ENCODE data around the gene GXYLT1.

The GXYLT1 gene

DNA sequence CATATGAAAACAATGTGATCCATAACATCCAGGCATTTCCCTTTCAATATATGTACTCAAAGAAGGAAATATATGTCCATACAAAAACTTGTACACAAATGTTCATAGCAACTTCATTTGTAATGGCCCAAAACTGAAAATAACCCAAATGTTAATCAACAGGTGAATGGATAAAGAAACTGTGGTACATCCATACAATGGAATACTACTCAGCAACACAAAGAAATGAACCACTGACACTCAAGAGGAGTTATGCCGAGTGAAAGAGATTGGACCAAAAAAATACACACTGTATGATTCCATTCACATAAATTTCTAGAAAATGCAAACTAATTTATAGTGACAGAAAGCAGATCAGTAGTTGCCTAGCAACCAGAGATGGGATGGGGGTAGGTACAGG, 30.3 kb upstream of the GXYLT1 start:
- peaks cover 8% of the 10 kb centered on the region; the same call in 1 of the 2 replicates for H3K9me3 ChIP-seq (ENCODE audit: control insufficient read depth, insufficient read depth, low read depth, low read length)
- no peaks in the 10 kb centered on the region for H3K27me3 ChIP-seq (ENCODE audit: control insufficient read depth, insufficient read depth, low read length)
- no peak overlapping the region for H3K9ac ChIP-seq (ENCODE audit: low read length)
- no peaks in the 10 kb centered on the region for H3K36me3 ChIP-seq (ENCODE audit: control insufficient read depth, insufficient read depth, low read length)
- peaks cover 4% of the 10 kb centered on the region; the same call in 1 of the 2 replicates for H3K4me1 ChIP-seq (ENCODE audit: control insufficient read depth, insufficient read depth, low read length)
- no peak overlapping the region for H3K27ac ChIP-seq (ENCODE audit: low read depth, low read length)
- H3K4me3 ChIP-seq (ENCODE audit: low read depth, low read length): no peak overlapping the region

DNA sequence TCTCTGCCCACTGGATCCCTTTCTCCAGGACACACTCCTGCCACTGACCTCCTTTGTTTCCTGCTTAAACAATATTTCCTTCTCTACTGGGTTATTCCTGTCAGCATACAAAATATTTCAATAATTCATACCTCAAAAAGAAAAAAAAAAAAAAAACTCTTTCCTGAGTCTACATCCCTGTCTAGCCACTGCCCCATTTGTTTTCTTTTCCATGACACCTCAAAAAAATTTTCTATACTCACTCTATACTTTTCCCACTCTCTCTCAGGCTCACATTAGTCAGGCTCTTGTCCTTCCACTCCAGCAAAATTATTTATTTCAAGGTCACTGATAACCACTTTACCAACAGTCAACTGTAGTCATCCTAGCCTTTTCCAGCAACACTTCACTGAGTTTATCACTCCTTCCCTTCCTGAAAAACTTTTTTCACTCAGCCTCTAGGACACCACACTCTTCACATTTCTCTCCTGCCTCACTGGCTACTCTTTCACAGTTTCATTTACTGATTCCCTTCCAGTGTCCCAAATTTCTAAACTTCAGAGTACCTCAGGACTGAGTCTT, 29.4 kb upstream of the GXYLT1 start:
- Histone ChIP-seq H3K4me3 (ENCODE audit: low read depth, low read length) (no peak overlapping the region), H3K27me3 (ENCODE audit: control insufficient read depth, insufficient read depth, low read length) (no peaks in the 10 kb centered on the region), H3K36me3 (ENCODE audit: control insufficient read depth, insufficient read depth, low read length) (no peaks in the 10 kb centered on the region)

DNA sequence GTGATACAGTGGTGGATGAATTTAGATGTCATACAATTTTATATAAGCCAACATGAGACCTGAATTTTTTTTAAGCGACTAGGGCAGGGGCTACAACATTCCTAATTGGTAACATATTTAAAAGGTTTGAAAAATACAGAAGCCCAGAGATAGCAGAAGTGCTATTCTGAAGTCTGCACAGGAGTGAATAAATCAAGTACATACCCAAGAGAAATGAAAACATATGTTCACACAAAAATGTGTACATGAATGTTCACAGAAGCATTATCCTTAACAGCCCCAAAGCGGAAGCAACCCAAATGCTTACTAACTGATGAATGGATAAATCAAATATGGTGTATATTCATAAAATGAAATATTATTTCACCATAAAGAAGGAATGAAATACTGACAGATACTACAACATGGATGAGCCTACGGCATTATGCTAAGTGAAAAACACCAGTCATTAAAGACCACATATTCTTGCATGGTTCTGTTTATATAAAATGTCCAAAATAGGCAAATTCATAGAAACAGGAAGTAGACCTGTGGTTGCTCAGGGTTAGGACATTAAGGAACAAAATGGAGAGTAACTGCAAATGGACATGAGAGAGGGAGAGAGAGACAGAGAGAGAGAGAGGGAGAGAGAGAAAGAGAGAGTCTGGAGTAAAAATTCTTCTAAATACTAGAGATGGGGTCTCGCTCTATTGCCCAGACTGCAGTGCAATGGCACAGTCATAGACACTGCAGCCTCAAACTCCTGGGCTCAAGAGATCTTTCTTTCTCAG, 28.0 kb upstream of the GXYLT1 start:
- H3K9me3 ChIP-seq (ENCODE audit: control insufficient read depth, insufficient read depth, low read depth, low read length): peaks cover 8% of the 10 kb centered on the region; the same call in 1 of the 2 replicates
- no peak overlapping the region for H3K9ac ChIP-seq (ENCODE audit: low read length)
- no peak overlapping the region for H3K4me3 ChIP-seq (ENCODE audit: low read depth, low read length)
- H3K36me3 ChIP-seq (ENCODE audit: control insufficient read depth, insufficient read depth, low read length): no peaks in the 10 kb centered on the region
- H3K27me3 ChIP-seq (ENCODE audit: control insufficient read depth, insufficient read depth, low read length): no peaks in the 10 kb centered on the region
- H3K4me1 ChIP-seq (ENCODE audit: control insufficient read depth, insufficient read depth, low read length): peaks cover 3% of the 10 kb centered on the region; the same call in 1 of the 2 replicates
- H3K27ac ChIP-seq (ENCODE audit: low read depth, low read length): no peak overlapping the region

More for the DNA sequence above, 29.4 kb upstream of the GXYLT1 start:
- Histone ChIP-seq H3K9me3 (ENCODE audit: control insufficient read depth, insufficient read depth, low read depth, low read length) (peaks cover 8% of the 10 kb centered on the region; the same call in 1 of the 2 replicates), H3K27ac (ENCODE audit: low read depth, low read length) (no peak overlapping the region), H3K4me1 (ENCODE audit: control insufficient read depth, insufficient read depth, low read length) (peaks cover 4% of the 10 kb centered on the region; the same call in 1 of the 2 replicates), H3K9ac (ENCODE audit: low read length) (no peak overlapping the region)

GRCh38 chr12:42167711-42168110, 23.0 kb upstream of the GXYLT1 start:
- Histone ChIP-seq H3K9me3 (ENCODE audit: control insufficient read depth, insufficient read depth, low read depth, low read length) (no peaks in the 10 kb centered on the region), H3K27me3 (ENCODE audit: control insufficient read depth, insufficient read depth, low read length) (no peaks in the 10 kb centered on the region), H3K36me3 (ENCODE audit: control insufficient read depth, insufficient read depth, low read length) (no peaks in the 10 kb centered on the region), H3K4me1 (ENCODE audit: control insufficient read depth, insufficient read depth, low read length) (no peaks in the 10 kb centered on the region), H3K4me3 (ENCODE audit: low read depth, low read length) (no peak overlapping the region), H3K9ac (ENCODE audit: low read length) (no peak overlapping the region), H3K27ac (ENCODE audit: low read depth, low read length) (no peak overlapping the region)

GRCh38 chr12:42166501-42166900, 21.8 kb upstream of the GXYLT1 start:
- Histone ChIP-seq H3K9me3 (ENCODE audit: control insufficient read depth, insufficient read depth, low read depth, low read length) (no peaks in the 10 kb centered on the region), H3K36me3 (ENCODE audit: control insufficient read depth, insufficient read depth, low read length) (no peaks in the 10 kb centered on the region), H3K27me3 (ENCODE audit: control insufficient read depth, insufficient read depth, low read length) (no peaks in the 10 kb centered on the region), H3K4me1 (ENCODE audit: control insufficient read depth, insufficient read depth, low read length) (no peaks in the 10 kb centered on the region), H3K27ac (ENCODE audit: low read depth, low read length) (no peak overlapping the region), H3K4me3 (ENCODE audit: low read depth, low read length) (no peak overlapping the region), H3K9ac (ENCODE audit: low read length) (no peak overlapping the region)

- Histone ChIP-seq H3K4me3 (ENCODE audit: low read depth, low read length) (no peak overlapping the region), H3K4me1 (ENCODE audit: control insufficient read depth, insufficient read depth, low read length) (no peaks in the 10 kb centered on the region), H3K36me3 (ENCODE audit: control insufficient read depth, insufficient read depth, low read length) (0 out of 2 replicates have a peak, but pooled peaks cover 4% of the 10 kb centered on the region), H3K27ac (ENCODE audit: low read depth, low read length) (no peak overlapping the region), H3K9ac (ENCODE audit: low read length) (no peak overlapping the region), H3K9me3 (ENCODE audit: control insufficient read depth, insufficient read depth, low read depth, low read length) (no peaks in the 10 kb centered on the region), H3K27me3 (ENCODE audit: control insufficient read depth, insufficient read depth, low read length) (no peaks in the 10 kb centered on the region)
Observed at GRCh38 chr12:42163913-42164312, 19.2 kb upstream of the GXYLT1 start.

DNA sequence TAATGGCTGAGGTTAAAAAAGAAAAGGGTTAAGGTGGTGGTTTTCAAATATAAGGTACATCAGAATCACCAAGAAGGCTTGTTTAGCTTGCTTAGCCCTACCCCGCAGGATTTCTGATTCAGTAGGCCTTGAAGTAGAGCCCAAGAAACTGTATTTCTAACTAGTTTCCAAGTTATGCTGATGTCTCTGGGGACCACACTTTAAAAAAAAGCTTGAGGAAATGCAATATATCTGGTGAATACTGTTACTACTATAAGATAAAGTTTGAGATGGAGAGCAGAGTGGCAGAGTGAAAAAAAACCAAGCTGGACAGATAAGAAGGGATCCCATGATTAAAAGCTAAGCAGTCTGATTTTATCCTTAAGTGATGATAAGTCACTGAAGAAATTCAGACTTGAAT, 18.3 kb upstream of the GXYLT1 start:
- Histone ChIP-seq H3K27ac (ENCODE audit: low read depth, low read length) (no peak overlapping the region), H3K9ac (ENCODE audit: low read length) (no peak overlapping the region), H3K4me1 (ENCODE audit: control insufficient read depth, insufficient read depth, low read length) (no peaks in the 10 kb centered on the region), H3K4me3 (ENCODE audit: low read depth, low read length) (no peak overlapping the region), H3K9me3 (ENCODE audit: control insufficient read depth, insufficient read depth, low read depth, low read length) (no peaks in the 10 kb centered on the region), H3K36me3 (ENCODE audit: control insufficient read depth, insufficient read depth, low read length) (0 out of 2 replicates have a peak, but pooled peaks cover 4% of the 10 kb centered on the region), H3K27me3 (ENCODE audit: control insufficient read depth, insufficient read depth, low read length) (no peaks in the 10 kb centered on the region)

- Histone ChIP-seq H3K9ac (ENCODE audit: low read length) (no peak overlapping the region), H3K9me3 (ENCODE audit: control insufficient read depth, insufficient read depth, low read depth, low read length) (no peaks in the 10 kb centered on the region), H3K4me1 (ENCODE audit: control insufficient read depth, insufficient read depth, low read length) (no peaks in the 10 kb centered on the region), H3K27me3 (ENCODE audit: control insufficient read depth, insufficient read depth, low read length) (no peaks in the 10 kb centered on the region), H3K4me3 (ENCODE audit: low read depth, low read length) (no peak overlapping the region), H3K27ac (ENCODE audit: low read depth, low read length) (no peak overlapping the region), H3K36me3 (ENCODE audit: control insufficient read depth, insufficient read depth, low read length) (0 out of 2 replicates have a peak, but pooled peaks cover 4% of the 10 kb centered on the region)
Observed at GRCh38 chr12:42162193-42162592, 17.5 kb upstream of the GXYLT1 start.

- Histone ChIP-seq H3K4me1 (ENCODE audit: control insufficient read depth, insufficient read depth, low read length) (no peaks in the 10 kb centered on the region), H3K9ac (ENCODE audit: low read length) (no peak overlapping the region), H3K4me3 (ENCODE audit: low read depth, low read length) (no peak overlapping the region)
Observed at GRCh38 chr12:42161529-42161928, 16.9 kb upstream of the GXYLT1 start.

GRCh38 chr12:42156232-42156631, 11.6 kb upstream of the GXYLT1 start:
- no peaks in the 10 kb centered on the region for H3K9me3 ChIP-seq (ENCODE audit: control insufficient read depth, insufficient read depth, low read depth, low read length)
- H3K4me3 ChIP-seq (ENCODE audit: low read depth, low read length): no peak overlapping the region
- no peak overlapping the region for H3K9ac ChIP-seq (ENCODE audit: low read length)
- H3K27ac ChIP-seq (ENCODE audit: low read depth, low read length): no peak overlapping the region
- no peaks in the 10 kb centered on the region for H3K27me3 ChIP-seq (ENCODE audit: control insufficient read depth, insufficient read depth, low read length)
- H3K36me3 ChIP-seq (ENCODE audit: control insufficient read depth, insufficient read depth, low read length): 0 out of 2 replicates have a peak, but pooled peaks cover 4% of the 10 kb centered on the region
- H3K4me1 ChIP-seq (ENCODE audit: control insufficient read depth, insufficient read depth, low read length): no peaks in the 10 kb centered on the region

More at GRCh38 chr12:42161529-42161928, 16.9 kb upstream of the GXYLT1 start:
- H3K27ac ChIP-seq (ENCODE audit: low read depth, low read length): no peak overlapping the region
- H3K36me3 ChIP-seq (ENCODE audit: control insufficient read depth, insufficient read depth, low read length): 0 out of 2 replicates have a peak, but pooled peaks cover 4% of the 10 kb centered on the region
- H3K9me3 ChIP-seq (ENCODE audit: control insufficient read depth, insufficient read depth, low read depth, low read length): no peaks in the 10 kb centered on the region
- no peaks in the 10 kb centered on the region for H3K27me3 ChIP-seq (ENCODE audit: control insufficient read depth, insufficient read depth, low read length)

DNA sequence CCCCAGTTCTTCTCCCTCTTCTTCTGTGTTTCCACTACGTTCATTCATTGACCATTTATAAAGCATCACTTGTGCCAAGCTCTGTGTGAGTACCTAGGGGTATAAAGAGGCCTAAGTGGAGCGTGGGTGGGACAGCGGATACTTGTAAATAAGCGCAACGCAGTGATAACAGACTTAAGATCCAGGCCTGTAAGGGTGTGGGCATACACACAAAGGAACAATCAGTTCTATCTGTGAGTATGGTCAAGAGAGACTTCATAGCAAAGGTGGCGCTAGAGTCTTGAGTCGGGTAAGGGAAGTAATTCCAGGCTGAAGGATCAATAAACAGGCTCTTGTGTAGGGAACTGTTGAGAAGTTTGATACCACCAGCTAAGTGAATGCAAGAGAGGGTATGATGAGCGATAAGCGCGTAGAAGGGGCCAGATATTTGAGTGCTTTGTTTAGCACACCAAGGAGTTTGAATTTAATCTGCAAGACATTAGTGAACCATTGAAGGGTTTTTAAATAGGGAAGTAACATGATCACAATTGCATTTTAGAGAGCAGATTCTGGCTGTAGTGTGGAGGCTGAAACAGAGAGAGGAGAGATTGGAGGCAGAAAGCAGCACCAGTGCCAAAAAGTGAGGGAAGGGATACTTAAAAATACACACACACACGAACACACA, 1.0 kb upstream of the GXYLT1 start:
- H3K27me3 ChIP-seq (ENCODE audit: control insufficient read depth, insufficient read depth, low read length): peaks cover 10% of the 10 kb centered on the region; the same call in 1 of the 2 replicates
- no peaks in the 10 kb centered on the region for H3K36me3 ChIP-seq (ENCODE audit: control insufficient read depth, insufficient read depth, low read length)
- H3K9ac ChIP-seq (ENCODE audit: low read length): no peak overlapping the region
- H3K4me1 ChIP-seq (ENCODE audit: control insufficient read depth, insufficient read depth, low read length): peaks cover 20% of the 10 kb centered on the region
- H3K4me3 ChIP-seq (ENCODE audit: low read depth, low read length): peak overlapping the region; percentile 69
- H3K27ac ChIP-seq (ENCODE audit: low read depth, low read length): no peak overlapping the region
- no peaks in the 10 kb centered on the region for H3K9me3 ChIP-seq (ENCODE audit: control insufficient read depth, insufficient read depth, low read depth, low read length)
